NT2/D1 (cell line): Measurements from ENCODE around the gene BICDL1.

Source experiments
- SUZ12 ChIP-seq: IDR thresholded peaks from 2 replicates; pipeline ENCODE4 v1.6.1; 2011; ENCODE audit not compliant: insufficient read length, insufficient read depth; ENCODE audit errors: extremely low read depth
- ZNF274 ChIP-seq: IDR thresholded peaks from 2 replicates; pipeline ENCODE4 v1.6.1; 2011; ENCODE audit warnings: mild to moderate bottlenecking, low read depth, low read length

DNA sequence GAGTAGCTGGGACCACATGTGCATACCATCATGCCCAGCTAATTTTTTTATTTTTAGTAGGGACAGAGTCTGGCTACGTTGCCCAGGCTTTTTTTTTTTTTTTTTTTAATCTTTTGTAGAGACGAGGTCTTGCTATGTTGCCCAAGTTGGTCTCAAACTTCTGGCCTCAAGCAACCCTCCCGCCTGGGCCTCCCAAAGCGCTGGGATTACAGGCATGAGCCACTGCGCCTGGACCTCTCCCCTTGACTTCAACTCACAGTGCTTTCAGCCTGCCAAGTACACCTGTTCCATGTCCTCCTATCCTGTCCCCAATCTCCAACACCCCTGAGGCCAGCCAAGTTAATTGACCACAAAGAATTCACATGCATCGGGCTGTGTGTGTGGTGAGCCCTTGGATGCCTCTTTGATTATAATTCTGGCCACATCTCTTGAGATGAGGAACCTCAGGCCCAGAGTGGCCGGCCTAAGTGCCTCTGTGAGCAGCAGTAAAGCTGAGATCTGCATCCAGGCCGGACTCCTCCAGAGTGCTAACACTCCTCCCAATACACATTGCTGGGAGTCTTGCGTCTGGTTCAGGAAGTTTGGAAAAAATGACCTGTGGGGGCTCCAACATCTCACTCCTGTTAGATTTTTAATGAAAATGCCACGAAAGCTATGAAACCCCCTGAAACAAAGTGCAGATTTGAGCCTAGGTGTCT, 120.7 kb downstream of the BICDL1 start:
- TF ChIP-seq ZNF274 (no peak), SUZ12 (no peak)
